Glomerular visceral epithelial cell (primary cell): ENCODE measurements around the gene PARVG.

ENCODE experiments used
- DNase-seq: peaks from one replicate; pipeline ENCODE4 v3.0.0-alpha.2; 2016; ENCODE audit errors: extremely low spot score

The PARVG gene

DNA sequence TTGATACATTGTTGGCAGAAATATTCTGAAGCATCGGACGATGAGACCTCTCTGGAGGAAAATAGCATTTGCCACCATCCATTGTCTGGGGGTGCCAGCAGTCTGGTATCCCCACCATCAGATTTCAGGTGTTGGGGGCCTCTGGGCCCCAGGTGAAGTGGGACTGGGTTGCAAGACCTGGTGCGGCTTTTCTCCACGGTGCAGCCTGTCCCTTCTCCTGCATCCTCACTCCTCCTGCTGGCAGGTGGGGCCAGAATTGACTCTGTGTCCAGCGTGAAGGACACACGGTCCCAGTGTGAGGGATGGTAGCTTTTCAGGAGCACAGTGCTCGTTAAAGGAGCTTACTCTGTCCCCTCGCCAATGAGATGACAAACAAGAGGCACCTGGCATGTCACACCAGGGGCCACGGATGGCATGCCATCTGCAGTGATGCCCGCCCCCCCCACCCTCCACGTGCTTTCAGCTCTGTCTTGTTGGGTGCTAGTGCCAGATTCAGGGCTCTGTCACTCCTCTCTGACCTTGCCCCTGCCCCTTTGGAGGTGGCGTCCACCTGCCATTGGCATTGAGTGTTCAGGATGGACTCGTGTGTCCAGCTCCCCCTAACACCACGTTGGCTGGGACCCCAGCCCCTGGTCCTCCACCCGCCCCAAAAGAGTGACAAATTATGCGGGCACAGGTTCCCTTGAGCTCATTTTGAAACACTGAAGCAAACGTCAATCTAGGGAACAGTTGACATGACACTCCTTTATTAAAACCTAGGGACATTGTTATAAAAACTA, 62.4 kb downstream of the PARVG start:
- no peak for DNase-seq

DNA sequence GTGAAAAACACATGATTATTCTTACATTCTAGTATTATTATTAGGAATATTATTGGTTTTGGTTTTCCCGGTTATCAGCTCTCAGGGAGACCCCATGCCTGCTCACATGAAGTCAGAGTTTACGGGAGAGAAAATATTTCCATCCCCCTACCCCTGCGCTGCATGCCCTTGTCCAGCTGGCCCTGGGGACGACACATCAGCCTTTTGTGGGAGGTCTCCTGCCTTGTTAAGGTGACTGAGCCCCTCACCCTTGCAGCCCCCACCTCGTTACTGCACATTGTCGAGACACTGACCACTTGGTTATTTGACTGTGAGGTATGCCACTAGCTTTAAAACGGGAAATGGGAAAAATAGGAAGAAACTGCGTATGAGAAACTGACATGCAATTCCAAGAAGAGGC, 63.0 kb downstream of the PARVG start:
- DNase-seq: no peak

DNA sequence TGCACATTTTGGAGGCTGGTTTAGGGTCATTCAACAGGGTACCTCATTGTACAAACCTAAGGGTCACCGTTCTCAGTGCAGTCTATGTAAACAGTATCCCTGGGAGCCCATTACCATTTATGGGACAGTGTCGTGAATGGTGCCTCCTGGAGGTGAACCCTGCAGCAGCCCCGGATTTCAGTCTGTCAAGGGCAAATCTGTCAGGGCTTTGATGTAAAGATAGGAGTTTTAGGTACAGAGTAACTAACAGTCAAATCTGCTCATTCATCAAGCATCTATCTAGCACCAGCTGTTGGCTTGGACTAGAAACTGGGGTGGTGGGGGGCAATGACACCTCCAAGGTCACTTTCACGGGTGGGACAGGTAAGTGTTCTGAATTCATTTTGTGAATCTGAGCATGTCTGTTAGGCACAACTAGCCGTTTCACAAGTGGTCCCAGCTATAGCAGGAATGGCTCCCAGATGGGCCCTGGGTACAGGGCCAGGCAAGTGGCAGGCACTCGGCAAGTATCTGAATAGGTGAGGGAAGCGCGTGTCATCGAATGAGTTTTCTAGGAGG, 63.6 kb downstream of the PARVG start:
- no peak for DNase-seq

DNA sequence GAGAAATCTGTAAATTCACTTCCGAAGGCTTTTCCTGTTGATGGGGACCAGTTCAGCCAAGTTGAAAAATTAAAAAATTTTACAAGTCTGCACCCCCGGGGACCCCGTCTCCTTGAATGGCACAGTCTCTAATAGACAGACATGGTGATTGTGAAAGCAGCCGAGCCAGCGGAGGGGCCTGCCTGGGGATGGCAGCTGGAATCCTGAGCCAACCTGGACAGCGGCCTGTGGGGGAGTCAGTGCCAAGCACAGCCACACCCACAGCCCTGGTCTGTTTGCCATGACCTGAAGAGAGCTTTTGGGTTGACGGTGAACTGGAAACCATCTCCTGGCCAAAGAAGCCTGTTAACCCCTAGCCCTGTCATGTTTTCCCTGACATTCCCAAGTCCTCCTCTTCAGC, 64.7 kb downstream of the PARVG start:
- no peak for DNase-seq

DNA sequence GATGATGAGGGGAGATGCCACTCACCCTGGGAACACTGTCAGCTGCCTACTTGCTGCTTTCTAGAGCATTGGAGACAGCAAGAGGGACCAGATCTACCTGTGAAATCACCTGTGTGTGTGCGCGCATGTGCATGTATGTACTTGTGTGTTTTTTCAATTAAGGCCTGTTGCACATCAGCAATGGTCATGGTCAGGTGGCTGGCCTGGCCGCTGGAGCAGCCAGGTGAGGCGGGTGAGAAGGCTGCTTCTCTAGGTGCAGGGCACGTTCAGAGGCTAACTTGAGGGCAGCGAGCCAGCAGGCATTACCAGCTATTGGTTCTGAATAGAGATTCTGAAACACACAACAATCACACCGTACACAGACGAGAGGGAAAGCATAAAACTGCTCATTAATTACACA, 65.1 kb downstream of the PARVG start:
- DNase-seq: no peak

DNA sequence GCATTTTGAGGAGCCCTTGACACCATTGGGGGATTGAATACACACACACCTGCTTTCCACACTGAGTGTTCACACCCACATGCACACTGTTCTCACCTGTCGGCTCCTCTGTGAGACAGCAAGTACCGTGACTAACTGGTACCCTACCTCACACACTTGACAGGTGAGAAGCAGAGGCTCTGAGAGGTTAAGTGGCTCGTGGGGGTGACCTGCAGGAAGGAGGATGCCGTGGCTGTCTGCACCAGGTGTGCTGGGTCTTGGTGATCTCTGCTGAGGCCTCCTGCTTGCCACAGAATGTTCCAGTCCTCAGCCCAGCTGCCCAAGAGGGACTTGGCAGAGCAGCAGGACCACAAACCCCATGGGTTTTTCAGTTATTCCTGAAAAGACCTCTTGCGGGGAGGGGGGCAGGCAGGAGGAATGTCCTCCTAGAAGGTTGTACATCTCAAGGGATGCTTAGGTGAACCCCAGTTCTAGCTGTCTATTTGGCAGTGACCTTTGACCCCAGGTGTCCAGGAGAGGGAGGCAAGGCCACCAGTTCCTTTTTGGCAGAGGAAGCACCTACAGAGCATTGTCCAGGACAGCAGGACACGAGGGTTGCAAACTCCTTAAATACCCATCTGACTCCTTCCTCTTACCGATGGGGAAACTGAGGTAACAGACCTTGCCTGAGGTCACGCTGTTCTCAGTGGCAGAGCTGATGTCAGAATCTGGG, 66.0 kb downstream of the PARVG start:
- no peak for DNase-seq

DNA sequence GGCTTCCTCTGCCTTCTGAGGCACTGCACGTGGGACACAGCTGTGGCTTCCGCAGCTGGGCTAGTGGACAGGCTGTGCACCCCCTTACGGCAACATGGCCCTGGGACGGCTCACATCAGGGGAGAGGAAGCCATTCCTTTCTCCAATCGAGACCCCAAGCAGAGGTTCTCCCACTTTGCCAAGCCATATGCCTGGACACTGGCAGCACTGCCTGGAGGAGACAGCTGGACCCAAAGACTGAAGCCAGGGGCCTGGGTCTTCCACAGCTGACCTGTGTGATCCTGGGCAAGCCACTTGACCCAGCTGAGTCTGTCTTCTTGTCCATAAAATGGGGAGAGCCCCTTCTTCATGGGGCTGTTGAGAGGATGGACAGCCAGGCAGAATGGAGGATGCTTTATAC, 66.6 kb downstream of the PARVG start:
- DNase-seq: no peak

DNA sequence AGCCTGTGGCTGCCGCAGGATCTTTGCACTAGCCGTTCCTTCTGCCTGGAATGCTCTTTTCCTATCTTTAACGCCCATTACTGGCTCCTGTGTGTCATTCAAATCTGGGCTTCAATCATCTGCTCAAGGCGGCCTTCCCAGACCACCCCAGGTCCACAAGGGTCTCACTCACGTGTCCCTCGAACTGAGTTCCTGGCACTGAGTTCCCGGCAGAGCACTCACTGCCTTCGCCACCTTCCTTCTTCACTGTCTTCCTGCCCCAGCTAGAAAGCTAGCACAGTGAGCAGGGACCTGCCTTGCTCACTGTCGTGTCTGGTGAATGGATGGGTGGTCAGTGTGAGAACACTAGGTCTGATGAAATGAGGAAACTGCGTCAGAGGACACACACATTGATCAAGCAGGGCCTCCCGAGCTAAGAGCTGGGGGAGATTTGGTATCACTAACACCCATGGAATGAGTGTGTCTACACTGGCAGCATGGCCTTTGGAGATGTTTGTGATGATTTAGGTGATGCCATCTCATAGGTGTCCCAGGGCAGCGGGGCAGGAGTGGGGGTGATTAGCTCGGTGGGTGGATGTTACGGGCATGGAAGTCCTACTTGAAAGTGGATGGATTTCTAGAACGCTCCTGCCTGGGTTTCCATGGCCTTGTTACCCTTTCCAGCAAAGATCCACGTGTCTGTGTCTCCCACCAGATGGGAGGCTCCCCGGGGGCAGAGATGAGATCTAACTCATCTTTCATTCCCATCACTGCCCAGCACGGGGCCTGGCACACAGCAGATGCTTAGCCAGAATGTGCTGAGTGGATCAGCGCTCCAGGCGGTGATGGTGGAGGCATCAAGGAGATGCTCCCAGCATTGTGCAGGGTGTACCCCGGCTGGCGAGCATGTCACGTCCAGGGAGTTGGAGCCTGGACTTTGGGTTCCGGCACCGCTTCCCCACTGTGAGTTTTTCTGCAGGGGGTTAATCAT, 67.5 kb downstream of the PARVG start:
- DNase-seq: no peak

DNA sequence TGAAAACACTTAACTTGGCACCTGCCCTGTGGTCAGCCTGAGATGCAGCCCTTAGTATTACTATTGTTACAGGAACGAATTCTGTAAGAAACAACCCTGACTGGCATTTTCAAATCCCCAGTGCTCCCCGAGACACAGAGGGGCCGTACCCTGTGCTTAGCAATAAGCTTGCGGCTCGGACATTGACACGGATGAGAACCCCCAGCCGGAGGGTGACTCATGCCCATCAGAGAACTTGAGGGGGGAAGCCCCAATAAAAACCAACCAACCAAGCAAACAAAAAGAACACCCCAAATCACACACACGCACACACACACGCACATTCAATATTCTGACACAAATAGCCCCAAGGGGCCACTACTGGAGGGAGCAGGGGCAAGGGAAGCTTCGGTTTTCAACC, 68.2 kb downstream of the PARVG start:
- DNase-seq: peak; percentile 32

DNA sequence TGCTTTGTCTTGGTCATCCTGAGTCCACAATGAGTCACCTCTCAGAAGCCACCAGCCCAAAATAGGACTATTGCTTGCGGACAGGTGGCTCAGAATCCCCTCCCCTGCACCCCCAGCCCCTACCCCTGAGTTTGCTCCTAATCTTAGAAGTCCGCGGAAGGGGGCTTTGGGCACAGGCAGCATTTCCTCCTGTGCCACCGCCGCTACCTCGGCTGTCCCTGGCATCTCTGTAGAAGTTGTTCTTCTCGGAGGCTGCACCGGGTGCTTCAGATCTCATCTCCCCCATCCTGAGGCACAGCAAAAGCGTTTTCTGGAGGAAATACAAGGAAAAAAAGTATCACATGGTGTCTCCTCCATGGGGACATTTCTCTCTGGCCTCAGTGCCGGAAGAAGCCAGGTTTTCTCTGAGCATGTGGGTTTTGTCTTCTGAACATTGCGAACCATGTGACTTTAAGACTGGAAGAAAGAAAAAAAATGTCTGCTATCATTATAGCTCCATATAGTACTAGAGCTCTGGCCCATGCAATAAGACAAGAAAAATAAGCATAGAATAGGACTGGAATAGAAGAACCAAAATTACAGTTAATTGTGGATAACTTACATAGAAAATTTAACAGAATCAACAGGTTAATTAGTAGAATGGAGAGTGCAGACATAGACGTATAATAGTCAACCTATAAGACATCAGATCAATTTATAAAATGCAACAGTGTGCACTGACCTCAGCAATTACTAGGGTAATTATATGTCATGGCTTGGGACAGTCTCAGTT, 68.8 kb downstream of the PARVG start:
- no peak for DNase-seq

DNA sequence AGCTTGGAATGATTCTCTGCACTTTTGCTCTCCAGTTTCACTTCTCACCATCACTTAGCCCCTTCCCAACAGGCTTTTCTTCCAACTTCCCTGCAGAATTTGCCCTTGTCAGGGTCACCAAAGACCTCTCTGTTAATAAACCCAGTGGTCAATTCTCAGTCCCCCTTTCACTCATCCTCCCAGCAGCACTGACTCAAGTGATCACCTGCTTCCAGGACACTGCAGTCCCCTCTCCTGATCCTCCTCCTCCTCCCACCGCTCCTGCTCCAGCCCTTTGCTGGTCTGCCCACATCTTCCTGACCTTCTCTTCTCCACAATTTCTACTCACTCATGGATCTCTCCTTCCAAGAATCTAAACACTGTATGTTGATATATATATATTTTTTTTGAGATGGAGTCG, 74.1 kb downstream of the PARVG start:
- no peak for DNase-seq

DNA sequence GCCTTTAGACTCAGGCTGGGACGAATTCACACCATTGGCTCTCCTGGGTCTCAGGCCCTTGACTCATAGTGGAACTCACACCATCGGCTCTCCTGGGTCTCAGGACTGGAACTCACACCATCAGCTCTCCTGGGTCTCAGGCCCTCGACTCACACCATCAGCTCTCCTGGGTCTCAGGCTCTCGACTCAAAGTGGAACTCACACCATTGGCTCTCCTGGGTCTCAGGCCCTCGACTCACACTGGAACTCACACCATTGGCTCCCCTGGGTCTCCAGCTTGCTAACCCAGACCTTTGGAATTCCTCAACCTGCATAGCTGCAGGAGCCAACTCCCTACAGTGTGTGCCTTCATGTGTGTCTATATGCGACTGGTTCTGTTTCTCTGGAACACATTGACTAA, 75.4 kb downstream of the PARVG start:
- DNase-seq: no peak

DNA sequence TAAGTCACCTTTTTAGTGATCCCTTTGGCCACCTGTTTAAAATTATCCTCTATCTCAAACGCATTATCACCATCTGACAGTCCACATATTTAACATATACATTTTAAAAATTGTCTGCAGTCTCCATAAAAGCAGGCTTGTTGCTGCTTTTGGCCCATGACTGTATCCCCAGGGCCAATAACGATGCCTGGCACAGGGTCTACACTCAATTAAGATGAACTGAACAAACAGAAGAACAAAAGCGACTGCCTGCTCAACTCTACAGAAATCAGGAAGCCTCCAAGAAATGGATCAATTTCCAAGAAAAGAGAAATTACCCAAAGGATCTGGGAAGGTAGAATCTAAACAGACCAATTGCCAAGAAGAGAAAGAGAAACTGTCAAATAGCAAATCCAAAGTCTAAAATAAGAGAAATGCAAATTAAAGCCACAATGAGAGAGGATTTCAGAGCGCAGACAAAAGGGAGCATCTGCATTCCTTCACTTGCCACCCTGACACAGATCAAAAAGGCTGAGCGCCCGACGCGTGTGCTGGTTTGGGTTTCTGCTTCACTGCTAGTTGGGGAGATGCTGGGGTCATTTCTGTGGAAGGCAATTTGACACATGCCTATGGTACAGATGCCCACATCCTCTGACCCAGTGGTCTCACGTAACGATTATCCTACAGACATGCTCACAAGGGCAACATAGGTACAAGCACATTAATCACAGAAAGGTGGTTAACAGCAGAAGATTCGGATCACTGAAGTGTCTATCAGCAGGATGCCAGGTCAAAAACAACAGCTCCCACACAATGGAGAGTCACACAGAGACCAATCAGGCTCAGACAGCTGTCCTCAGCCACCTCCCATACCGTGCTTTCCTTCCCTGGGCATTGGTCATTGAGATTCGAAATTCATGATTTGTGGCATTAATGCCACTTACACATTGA, 76.1 kb downstream of the PARVG start:
- no peak for DNase-seq
